Kidney epithelial cell (primary cell): Measurements from ENCODE around the gene VSX2. TPM values are rescaled to one million over a fixed set of nuclear protein-coding genes. Genes with fewer than 3 reads are reported as not detected.

Experiments used
- DNase-seq: peaks from one replicate; pipeline ENCODE4 v3.0.0-alpha.2; 2010; ENCODE audit warnings: low read depth
- H3K27me3 ChIP-seq: 2 replicates; pipeline ENCODE4 v1.6.0; 2011; ENCODE audit warnings: low read length; ENCODE audit not compliant: control insufficient read depth, insufficient read depth
- H3K36me3 ChIP-seq: 2 replicates; pipeline ENCODE4 v1.5.1; 2011; ENCODE audit warnings: low read length; ENCODE audit not compliant: control insufficient read depth, insufficient read depth
- H3K4me3 ChIP-seq: 2 replicates; pipeline ENCODE4 v1.5.1; 2011; ENCODE audit warnings: low read depth, mild to moderate bottlenecking, control low read depth, low read length
- total RNA-seq: library from RNA; depleted of rRNA; stranded (reverse); fragments of >200 nt; gene quantifications from 2 replicates; pipeline ENCODE4 v1.2.3, GENCODE V29; 2015
- TF ChIP-seq, protein P1 (sequence below): IDR thresholded peaks from 2 replicates; pipeline ENCODE4 v1.5.1; 2011; ENCODE audit warnings: mild to moderate bottlenecking, moderate library complexity, low read length, control low read depth, inconsistent platforms; ENCODE audit not compliant: insufficient read depth, poor library complexity, severe bottlenecking

VSX2 gene
- total RNA-seq, 1 donor from 2014 or later, result not detected

DNA sequence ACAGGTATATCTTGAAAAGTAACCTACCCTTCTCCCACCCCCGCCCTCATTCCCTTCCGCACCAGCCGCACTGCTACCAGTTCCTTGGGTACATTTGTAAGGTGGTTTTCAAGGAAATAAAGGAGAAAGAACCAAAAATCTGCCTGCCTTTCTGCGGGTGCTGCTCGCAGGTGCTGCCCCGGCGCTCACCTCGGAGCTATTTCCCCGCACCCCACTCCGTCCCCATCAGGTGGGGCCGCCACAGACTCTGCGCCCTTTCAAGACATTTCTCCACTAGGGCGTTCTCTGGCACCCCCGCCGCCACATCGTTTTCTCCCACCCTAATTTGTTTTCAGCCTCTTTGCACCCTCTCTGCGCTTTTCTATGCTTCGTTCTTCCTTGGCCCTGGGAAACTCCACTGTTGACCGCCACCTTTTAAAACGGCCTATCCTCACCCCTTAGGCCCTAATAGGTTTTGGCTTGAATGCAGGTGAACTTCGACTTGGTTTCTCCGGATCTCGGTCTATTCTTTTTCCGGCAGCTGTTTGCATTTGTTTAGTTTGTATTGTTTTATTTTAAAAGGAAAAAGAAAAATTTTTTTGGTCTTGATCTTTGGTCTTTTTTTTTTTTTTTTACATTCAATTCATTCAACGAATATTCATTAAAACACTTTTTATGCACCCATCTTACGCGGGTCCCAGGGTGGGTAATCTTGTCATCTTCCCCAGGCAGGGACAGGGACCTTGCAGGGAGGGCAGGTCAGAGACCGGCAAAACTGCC lies 3.0 kb downstream of the VSX2 start:
- peaks cover 89% of the 10 kb centered on the region for H3K27me3 ChIP-seq

DNA sequence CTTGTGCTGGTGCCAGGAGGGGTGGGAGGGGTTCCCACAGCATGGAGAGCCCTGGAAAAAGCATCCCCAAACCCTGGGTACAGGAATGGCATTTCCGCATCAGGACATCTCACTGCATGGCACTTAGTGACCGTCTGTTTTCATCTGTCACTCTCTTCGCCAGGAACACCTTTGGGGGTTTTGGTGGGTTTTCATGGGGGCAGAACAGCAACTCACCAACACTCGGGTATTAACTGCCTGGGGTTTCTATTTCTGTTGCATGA lies 3.5 kb downstream of the VSX2 start:
- no peak for DNase-seq
- H3K27me3 ChIP-seq, result peaks cover 86% of the 10 kb centered on the region
- no peaks in the 10 kb centered on the region for H3K36me3 ChIP-seq
- TF ChIP-seq, protein P1, sequence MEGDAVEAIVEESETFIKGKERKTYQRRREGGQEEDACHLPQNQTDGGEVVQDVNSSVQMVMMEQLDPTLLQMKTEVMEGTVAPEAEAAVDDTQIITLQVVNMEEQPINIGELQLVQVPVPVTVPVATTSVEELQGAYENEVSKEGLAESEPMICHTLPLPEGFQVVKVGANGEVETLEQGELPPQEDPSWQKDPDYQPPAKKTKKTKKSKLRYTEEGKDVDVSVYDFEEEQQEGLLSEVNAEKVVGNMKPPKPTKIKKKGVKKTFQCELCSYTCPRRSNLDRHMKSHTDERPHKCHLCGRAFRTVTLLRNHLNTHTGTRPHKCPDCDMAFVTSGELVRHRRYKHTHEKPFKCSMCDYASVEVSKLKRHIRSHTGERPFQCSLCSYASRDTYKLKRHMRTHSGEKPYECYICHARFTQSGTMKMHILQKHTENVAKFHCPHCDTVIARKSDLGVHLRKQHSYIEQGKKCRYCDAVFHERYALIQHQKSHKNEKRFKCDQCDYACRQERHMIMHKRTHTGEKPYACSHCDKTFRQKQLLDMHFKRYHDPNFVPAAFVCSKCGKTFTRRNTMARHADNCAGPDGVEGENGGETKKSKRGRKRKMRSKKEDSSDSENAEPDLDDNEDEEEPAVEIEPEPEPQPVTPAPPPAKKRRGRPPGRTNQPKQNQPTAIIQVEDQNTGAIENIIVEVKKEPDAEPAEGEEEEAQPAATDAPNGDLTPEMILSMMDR, result no peak
- H3K4me3 ChIP-seq, result no peak overlapping the region

More for the DNA sequence above, 3.0 kb downstream of the VSX2 start:
- no peaks in the 10 kb centered on the region for H3K36me3 ChIP-seq
- TF ChIP-seq, protein P1, result no peak
- no peak overlapping the region for H3K4me3 ChIP-seq
- no peak for DNase-seq

DNA sequence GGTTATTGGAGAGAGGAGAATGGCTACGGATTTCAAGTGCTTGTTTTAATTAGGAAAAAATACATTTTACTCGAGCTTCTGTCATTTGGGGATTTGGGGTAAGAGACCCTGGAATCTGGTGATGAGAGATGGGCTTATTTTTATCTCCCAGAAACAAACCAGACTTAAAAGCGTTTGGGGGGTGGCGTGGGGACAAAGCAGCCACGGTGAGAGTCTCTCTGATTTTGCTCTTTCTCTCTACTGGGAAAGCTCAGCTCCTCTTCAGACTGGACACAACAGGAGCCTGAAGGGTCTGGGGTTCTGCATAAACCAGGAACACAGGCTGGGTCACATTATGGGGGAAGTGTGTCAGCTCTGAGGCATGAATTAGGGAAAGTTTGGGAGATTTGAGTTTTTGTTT lies 3.8 kb downstream of the VSX2 start:
- Histone ChIP-seq H3K4me3 (no peak overlapping the region), H3K27me3 (peaks cover 85% of the 10 kb centered on the region), H3K36me3 (no peaks in the 10 kb centered on the region)
- TF ChIP-seq, protein P1, result no peak
- DNase-seq, result no peak

DNA sequence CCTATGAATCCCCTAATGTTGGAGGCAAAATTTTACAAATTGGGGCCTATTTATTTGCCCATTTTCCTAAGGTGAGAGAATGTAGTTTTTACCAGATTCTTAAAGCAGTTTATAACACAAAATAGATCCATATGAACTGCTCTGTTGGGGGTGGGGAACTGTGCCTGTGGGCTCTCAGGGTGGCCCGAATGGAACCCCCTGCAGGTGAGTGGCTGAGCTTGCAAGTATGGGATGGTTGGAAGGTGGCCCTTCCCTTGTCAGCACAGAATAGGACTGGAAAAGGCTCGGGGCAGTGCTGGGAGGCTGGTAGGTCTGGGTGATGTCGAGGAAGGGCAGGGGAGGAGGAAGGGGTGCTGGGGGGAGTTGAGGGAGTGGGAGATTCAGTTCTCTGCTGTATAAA lies 4.9 kb downstream of the VSX2 start:
- TF ChIP-seq, protein P1, result no peak

DNA sequence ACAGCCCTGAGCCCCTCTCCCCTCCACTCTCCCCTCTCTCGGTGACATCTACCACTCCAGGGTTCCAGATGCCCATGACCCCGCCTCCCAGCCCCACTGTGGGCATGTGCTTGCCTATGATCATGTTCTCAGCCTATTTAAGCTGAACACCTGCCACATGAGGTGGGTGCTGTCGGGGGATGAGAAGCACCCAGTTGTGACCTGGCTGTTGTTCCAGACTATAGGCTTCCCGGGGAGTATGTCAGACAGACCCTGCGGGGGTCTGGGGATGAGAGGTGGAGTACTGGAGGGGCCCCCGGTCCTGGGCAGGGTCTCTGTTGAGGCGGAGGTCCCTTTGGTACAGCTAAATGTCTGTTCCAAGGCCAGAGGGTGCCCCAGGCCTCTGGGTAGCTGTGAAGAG lies 6.0 kb downstream of the VSX2 start:
- Histone ChIP-seq H3K36me3 (no peaks in the 10 kb centered on the region), H3K27me3 (peaks cover 68% of the 10 kb centered on the region), H3K4me3 (no peak overlapping the region)
- TF ChIP-seq, protein P1, result no peak
- no peak for DNase-seq

More for the DNA sequence above, 4.9 kb downstream of the VSX2 start:
- peaks cover 74% of the 10 kb centered on the region for H3K27me3 ChIP-seq
- no peak for DNase-seq
- H3K4me3 ChIP-seq, result no peak overlapping the region
- no peaks in the 10 kb centered on the region for H3K36me3 ChIP-seq

DNA sequence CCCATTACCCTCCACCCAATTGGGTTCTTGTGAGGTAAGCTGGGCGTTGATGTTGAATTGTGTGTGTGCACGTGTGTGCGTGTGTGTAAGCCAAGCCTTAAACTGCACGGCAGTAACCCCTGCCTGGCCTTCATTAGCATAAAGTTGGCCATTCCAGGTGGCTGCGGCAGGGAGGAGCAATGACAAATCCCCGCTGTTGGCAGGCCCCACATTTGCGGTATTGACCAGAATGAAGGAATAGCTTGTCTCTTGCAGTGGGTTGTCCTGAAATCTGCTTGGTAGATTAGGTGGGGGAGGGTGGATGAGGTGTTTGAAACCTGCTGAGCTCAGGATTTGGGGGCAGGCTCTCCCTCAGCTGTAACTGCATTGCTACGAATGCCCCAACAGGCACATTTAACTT lies 7.3 kb downstream of the VSX2 start:
- H3K27me3 ChIP-seq, result peaks cover 55% of the 10 kb centered on the region
- TF ChIP-seq, protein P1, result no peak

More for the DNA sequence above, 7.3 kb downstream of the VSX2 start:
- no peak for DNase-seq
- Histone ChIP-seq H3K36me3 (no peaks in the 10 kb centered on the region), H3K4me3 (no peak overlapping the region)
